ENCODE data around the gene RFLNA.

DNA sequence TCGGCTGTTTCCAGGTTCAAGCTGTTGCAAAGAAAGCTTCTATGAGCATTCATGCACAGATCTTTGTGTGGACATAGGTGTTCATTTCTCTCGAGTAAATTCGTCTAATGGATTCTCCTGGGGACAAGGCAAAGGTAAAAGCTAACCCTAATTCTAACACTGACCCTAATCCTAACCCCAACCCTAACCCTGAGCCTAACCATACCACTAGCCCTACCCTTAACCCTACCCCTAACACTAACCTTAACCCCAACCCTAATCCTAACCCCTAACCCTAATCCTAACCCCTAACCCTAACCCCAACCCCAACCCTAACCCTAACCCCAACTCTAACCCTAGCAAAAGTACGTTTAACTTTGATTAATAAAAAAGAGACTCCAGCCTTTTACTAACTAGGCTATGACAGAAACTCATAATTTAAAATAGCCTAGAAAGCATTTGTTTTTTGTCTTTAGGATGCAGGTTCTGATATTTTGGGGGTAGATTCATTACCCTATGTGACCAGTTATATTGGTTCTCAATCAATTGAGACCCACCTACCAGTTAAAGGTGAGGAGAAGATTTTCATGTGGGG, 27.6 kb upstream of the RFLNA start:
- no peak for TF ChIP-seq GATA2 (IDR thresholded peaks at IDR 0.05; ENCODE audit: low read depth, low read length)
- TF ChIP-seq GATA3 (IDR thresholded peaks at IDR 0.05; ENCODE audit: low read depth, low read length): no peak

Measured in SH-SY5Y (cell line).